WTC11 (cell line): ENCODE measurements around the gene USB1. TPM values are rescaled to one million over a fixed set of nuclear protein-coding genes. Genes with fewer than 3 reads are reported as not detected.

Experiments used
- ATAC-seq: fragments of 200-7000 bp; cut with Tn5 transposase; 2 replicates; pipeline ENCODE4 v1.10.0; 2021; ENCODE audit warnings: mild to moderate bottlenecking, moderate library complexity
- CTCF ChIA-PET: fragments of 300-600 bp; sonication (Branson Sonifier 250); formaldehyde crosslinking; loops from one replicate; lab custom pipeline; 2021; ENCODE audit warnings: antibody characterized with exemption; lab: Charles Lee
- POLR2A ChIA-PET: fragments of 350-600 bp; sonication (Branson Sonifier 250); formaldehyde crosslinking; loops from one replicate; lab custom pipeline; 2021; ENCODE audit warnings: antibody characterized with exemption; lab: Charles Lee
- DNase-seq: peaks from one replicate; pipeline ENCODE4 v3.0.0; 2021; ENCODE audit warnings: low spot score
- H3K27ac Mint-ChIP-seq: 2 replicates; pipeline ENCODE4 v1.8.0; 2021; ENCODE audit warnings: mixed read lengths
- H3K27me3 Mint-ChIP-seq: 2 replicates; pipeline ENCODE4 v1.8.0; 2021; ENCODE audit warnings: low read depth, mild to moderate bottlenecking, moderate library complexity, mixed read lengths
- H3K36me3 Mint-ChIP-seq: 2 replicates; pipeline ENCODE4 v1.8.0; 2021; ENCODE audit warnings: mixed read lengths
- H3K4me1 Mint-ChIP-seq: 2 replicates; pipeline ENCODE4 v1.8.0; 2022; ENCODE audit warnings: mixed read lengths
- H3K4me3 Mint-ChIP-seq: 2 replicates; pipeline ENCODE4 v1.8.0; 2021; ENCODE audit warnings: mild to moderate bottlenecking, moderate library complexity, mixed read lengths
- H3K9me3 Mint-ChIP-seq: 2 replicates; pipeline ENCODE4 v1.8.0; 2021; ENCODE audit warnings: mixed read lengths
- AR ChIP-seq: fragments of 250-450 bp; sonication (Bioruptor Pico); IDR thresholded peaks from 2 replicates; pipeline ENCODE4 v1.9.0; 2021; ENCODE audit warnings: mild to moderate bottlenecking
- ARID4B ChIP-seq: sonication (generic); formaldehyde crosslinking; IDR thresholded peaks from 2 replicates; pipeline ENCODE4 v1.8.0; 2023; ENCODE audit warnings: missing genetic modification reagents, mild to moderate bottlenecking, borderline replicate concordance
- ATF2 ChIP-seq: sonication (generic); formaldehyde crosslinking; IDR thresholded peaks from 2 replicates; pipeline ENCODE4 v1.8.1; 2022; ENCODE audit warnings: low read depth, missing genetic modification reagents, borderline replicate concordance
- ATF6 ChIP-seq: sonication (generic); formaldehyde crosslinking; IDR thresholded peaks from 2 replicates; pipeline ENCODE4 v1.8.1; 2023; ENCODE audit warnings: mild to moderate bottlenecking, missing genetic modification reagents
- CREB1 ChIP-seq: sonication (generic); formaldehyde crosslinking; IDR thresholded peaks from 2 replicates; pipeline ENCODE4 v1.8.0; 2023; ENCODE audit warnings: mild to moderate bottlenecking, missing genetic modification reagents
- ESRRA ChIP-seq: sonication (generic); formaldehyde crosslinking; IDR thresholded peaks from 2 replicates; pipeline ENCODE4 v1.8.1; 2022; ENCODE audit warnings: mild to moderate bottlenecking, missing genetic modification reagents, borderline replicate concordance
- JUN ChIP-seq: sonication (generic); formaldehyde crosslinking; IDR thresholded peaks from 2 replicates; pipeline ENCODE4 v1.8.0; 2023; ENCODE audit warnings: mild to moderate bottlenecking, missing genetic modification reagents
- MLX ChIP-seq: sonication (generic); formaldehyde crosslinking; IDR thresholded peaks from 2 replicates; pipeline ENCODE4 v1.8.1; 2023; ENCODE audit warnings: mild to moderate bottlenecking, missing genetic modification reagents, moderate library complexity
- TP53 ChIP-seq: sonication (generic); formaldehyde crosslinking; IDR thresholded peaks from 2 replicates; pipeline ENCODE4 v1.8.1; 2023; ENCODE audit warnings: mild to moderate bottlenecking, missing genetic modification reagents
- ZBTB43 ChIP-seq: sonication (generic); formaldehyde crosslinking; IDR thresholded peaks from 2 replicates; pipeline ENCODE4 v1.8.1; 2023; ENCODE audit warnings: mild to moderate bottlenecking, missing genetic modification reagents
- ZNF532 ChIP-seq: fragments of 250-450 bp; sonication (Bioruptor Pico); IDR thresholded peaks from 2 replicates; pipeline ENCODE4 v1.9.0; 2021; ENCODE audit warnings: mild to moderate bottlenecking, borderline replicate concordance
- ZNF671 ChIP-seq: fragments of 250-450 bp; sonication (Bioruptor Pico); IDR thresholded peaks from 2 replicates; pipeline ENCODE4 v1.8.0; 2021; ENCODE audit warnings: mild to moderate bottlenecking
- total RNA-seq: library from RNA; stranded (reverse); gene quantifications from 3 replicates; pipeline ENCODE4 v1.2.3, GENCODE V29; 2021

The USB1 gene
- total RNA-seq, 1 experiment from 2014 or later, result 67.1 TPM

- TF ChIP-seq AR (CRISPR knock-in tag) (no peak), MLX (CRISPR knock-in tag) (no peak), ZNF671 (CRISPR knock-in tag) (no peak)
- TF ChIP-seq, all 79 proteins: peak for 0
These were observed 37.0 kb upstream of the USB1 start (continued) for GRCh38 chr16:57964157-57964700.

GRCh38 chr16:57966204-57966771 is 34.9 kb upstream of the USB1 start:
- TF ChIP-seq TP53 (CRISPR knock-in tag) (no peak), ATF6 (CRISPR knock-in tag) (no peak), ZBTB43 (CRISPR knock-in tag) (no peak), ESRRA (CRISPR knock-in tag) (no peak), ATF2 (CRISPR knock-in tag) (no peak), JUN (CRISPR knock-in tag) (no peak)
- H3K9me3 Mint-ChIP-seq, result no peaks in the 10 kb centered on the region
- DNase-seq, result no peak
- no peak overlapping the region for H3K4me3 Mint-ChIP-seq
- no peak for ATAC-seq
- POLR2A ChIA-PET, result no interaction called here
- H3K27ac Mint-ChIP-seq, result no peak overlapping the region
- no peaks in the 10 kb centered on the region for H3K36me3 Mint-ChIP-seq
- CTCF ChIA-PET, result interaction anchor here (0.8 to 1.0 kb wide), 4 partner anchors 9 to 375 kb away, joined by 3 read pairs; no protein-coding TSS in a partner anchor
- H3K27me3 Mint-ChIP-seq, result no peaks in the 10 kb centered on the region
- peaks cover 2% of the 10 kb centered on the region; the same call in 1 of the 2 replicates for H3K4me1 Mint-ChIP-seq

GRCh38 chr16:57966986-57967385 is 34.2 kb upstream of the USB1 start:
- no peak overlapping the region for H3K27ac Mint-ChIP-seq
- ChIA-PET CTCF (no interaction called here), POLR2A (no interaction called here)
- peaks cover 2% of the 10 kb centered on the region; the same call in 1 of the 2 replicates for H3K4me1 Mint-ChIP-seq
- DNase-seq (no peak), ATAC-seq (no peak)
- no peaks in the 10 kb centered on the region for H3K36me3 Mint-ChIP-seq
- no peaks in the 10 kb centered on the region for H3K9me3 Mint-ChIP-seq
- no peaks in the 10 kb centered on the region for H3K27me3 Mint-ChIP-seq
- no peak overlapping the region for H3K4me3 Mint-ChIP-seq
- TF ChIP-seq ARID4B (CRISPR knock-in tag), result no peak
- no peak for TF ChIP-seq ZNF532
- no peak for TF ChIP-seq CREB1 (CRISPR knock-in tag)
